GM19025 (cell line): ENCODE results near the gene QRICH2.
"Not testable (repeated sequence)": the region's sequence is repeated elsewhere in the genome, so short reads cannot be mapped to it uniquely, and the experiment has no call there.

ENCODE experiments used
- ATAC-seq: cut with Tn5 transposase; IDR thresholded peaks from one replicate; pipeline ENCODE4 v1.9.1; 2021; ENCODE audit warnings: mild to moderate bottlenecking, low read depth, moderate library complexity; ENCODE audit not compliant: unreplicated experiment

Gene QRICH2

GRCh38 chr17:76327696-76328095 lies 19.6 kb upstream of the QRICH2 start:
- ATAC-seq, result no peak

GRCh38 chr17:76326306-76326705 lies 18.2 kb upstream of the QRICH2 start:
- no peak for ATAC-seq

- ATAC-seq, result no peak
Observed at GRCh38 chr17:76318586-76318985, 10.5 kb upstream of the QRICH2 start.

GRCh38 chr17:76317535-76317934 lies 9.5 kb upstream of the QRICH2 start:
- ATAC-seq, result no peak

- no peak for ATAC-seq
Observed at GRCh38 chr17:76314392-76315227, 6.5 kb upstream of the QRICH2 start.

- ATAC-seq, result no peak
Observed at GRCh38 chr17:76312735-76313134, 4.7 kb upstream of the QRICH2 start.

GRCh38 chr17:76309461-76309860 lies 1.4 kb upstream of the QRICH2 start:
- no peak for ATAC-seq

GRCh38 chr17:76307299-76307965 lies 644 bp downstream of the QRICH2 start:
- ATAC-seq, result no peak

- not testable (repeated sequence) for ATAC-seq
Observed at GRCh38 chr17:76305135-76305454, 3.0 kb downstream of the QRICH2 start.

GRCh38 chr17:76304226-76305134 lies 3.6 kb downstream of the QRICH2 start:
- ATAC-seq, result no peak

GRCh38 chr17:76297436-76297835 lies 10.6 kb downstream of the QRICH2 start:
- no peak for ATAC-seq

GRCh38 chr17:76296889-76297288 lies 11.2 kb downstream of the QRICH2 start:
- ATAC-seq, result no peak

- ATAC-seq, result no peak
Observed at GRCh38 chr17:76296186-76296585, 11.9 kb downstream of the QRICH2 start.

GRCh38 chr17:76293106-76293505 lies 15.0 kb downstream of the QRICH2 start:
- ATAC-seq, result no peak

- ATAC-seq, result no peak
Observed at GRCh38 chr17:76292567-76292966, 15.5 kb downstream of the QRICH2 start.

- no peak for ATAC-seq
Observed at GRCh38 chr17:76281573-76282371, 26.3 kb downstream of the QRICH2 start.

GRCh38 chr17:76280650-76281049 lies 27.4 kb downstream of the QRICH2 start:
- ATAC-seq, result no peak

GRCh38 chr17:76279742-76280287 lies 28.3 kb downstream of the QRICH2 start:
- no peak for ATAC-seq

GRCh38 chr17:76278952-76279741 lies 28.9 kb downstream of the QRICH2 start:
- no peak for ATAC-seq
